HEK293 (cell line): ENCODE measurements around the gene CCL8.

Experiments used
- CTCF ChIA-PET: fragments of 350-600 bp; formaldehyde crosslinking; extraction: SDS; loops from one replicate; lab custom pipeline; 2021; ENCODE audit warnings: antibody characterized with exemption; lab: Yijun Ruan, JAX
- POLR2A ChIA-PET: fragments of 300-600 bp; formaldehyde crosslinking; extraction: SDS; loops from one replicate; lab custom pipeline; 2020; ENCODE audit warnings: antibody characterized with exemption, inconsistent platforms; lab: Yijun Ruan, JAX
- H3K27ac ChIP-seq: fragments of 200-500 bp; sonication (Bioruptor generic); 2 replicates; pipeline ENCODE4 v1.5.1; 2014; ENCODE audit warnings: low read depth, low read length, control low read depth, inconsistent platforms; ENCODE audit errors: extremely low read depth
- H3K36me3 ChIP-seq, 2 experiments: fragments of 200-500 bp in 1 of 2; sonication (Bioruptor generic) in 1 of 2; 1 replicate in 1 of 2; 2 replicates in 1 of 2; pipeline ENCODE4 v1.5.1; 2014 to 2017; ENCODE audit warnings: inconsistent platforms in 2 of 2, low read length in 2 of 2; ENCODE audit not compliant: control insufficient read depth in 2 of 2, insufficient read depth in 1 of 2
- H3K4me1 ChIP-seq: fragments of 200-500 bp; sonication (Bioruptor generic); 2 replicates; pipeline ENCODE4 v1.5.1; 2014; ENCODE audit warnings: mild to moderate bottlenecking, low read length, inconsistent platforms; ENCODE audit not compliant: control insufficient read depth, insufficient read depth
- H3K4me3 ChIP-seq: 2 replicates; pipeline ENCODE4 v1.5.1; 2011; ENCODE audit warnings: low read depth, mild to moderate bottlenecking, control low read depth, low read length, moderate library complexity
- H3K9me3 ChIP-seq: fragments of 200-500 bp; sonication (Bioruptor generic); 2 replicates; pipeline ENCODE4 v1.5.1; 2014; ENCODE audit warnings: low read depth, low read length, inconsistent platforms; ENCODE audit not compliant: control insufficient read depth, insufficient read depth
- HIC1 ChIP-seq: fragments of 450-650 bp; formaldehyde crosslinking; IDR thresholded peaks from 2 replicates; pipeline ENCODE4 v1.5.1; 2016; ENCODE audit warnings: missing biosample characterization, missing genetic modification characterization
- INSM2 ChIP-seq: fragments of 450-650 bp; formaldehyde crosslinking; IDR thresholded peaks from 2 replicates; pipeline ENCODE4 v1.5.1; 2016; ENCODE audit warnings: missing biosample characterization, missing genetic modification characterization
- KLF17 ChIP-seq: fragments of 450-650 bp; formaldehyde crosslinking; IDR thresholded peaks from 2 replicates; pipeline ENCODE4 v1.5.1; 2016; ENCODE audit warnings: missing biosample characterization, missing genetic modification characterization
- SP7 ChIP-seq: fragments of 450-650 bp; formaldehyde crosslinking; IDR thresholded peaks from 2 replicates; pipeline ENCODE4 v1.5.1; 2016; ENCODE audit warnings: missing biosample characterization, missing genetic modification characterization
- ZBTB17 ChIP-seq: fragments of 450-650 bp; formaldehyde crosslinking; IDR thresholded peaks from 2 replicates; pipeline ENCODE4 v1.5.1; 2016; ENCODE audit warnings: missing biosample characterization, missing genetic modification characterization
- ZEB2 ChIP-seq: fragments of 450-650 bp; formaldehyde crosslinking; IDR thresholded peaks from 2 replicates; pipeline ENCODE4 v1.5.1; 2016; ENCODE audit warnings: missing biosample characterization, missing genetic modification characterization
- ZIC2 ChIP-seq: fragments of 450-650 bp; formaldehyde crosslinking; IDR thresholded peaks from 2 replicates; pipeline ENCODE4 v1.5.1; 2016; ENCODE audit warnings: missing biosample characterization, missing genetic modification characterization
- ZNF133 ChIP-seq: fragments of 450-650 bp; formaldehyde crosslinking; IDR thresholded peaks from 2 replicates; pipeline ENCODE4 v1.5.1; 2016; ENCODE audit warnings: missing biosample characterization, missing genetic modification characterization
- ZNF223 ChIP-seq: fragments of 450-650 bp; formaldehyde crosslinking; IDR thresholded peaks from 2 replicates; pipeline ENCODE4 v1.5.1; 2016; ENCODE audit warnings: missing biosample characterization, missing genetic modification characterization
- ZNF302 ChIP-seq: fragments of 450-650 bp; formaldehyde crosslinking; IDR thresholded peaks from 2 replicates; pipeline ENCODE4 v1.5.1; 2016; ENCODE audit warnings: missing biosample characterization, missing genetic modification characterization, low read depth
- ZNF416 ChIP-seq: fragments of 450-650 bp; formaldehyde crosslinking; IDR thresholded peaks from 2 replicates; pipeline ENCODE4 v1.5.1; 2016; ENCODE audit warnings: missing biosample characterization, missing genetic modification characterization
- ZNF518A ChIP-seq: fragments of 450-650 bp; formaldehyde crosslinking; conservative IDR thresholded peaks from 2 replicates; pipeline ENCODE4 v1.5.1; 2016; ENCODE audit warnings: low read depth, missing biosample characterization, missing genetic modification characterization
- ZNF549 ChIP-seq: fragments of 450-650 bp; IDR thresholded peaks from 2 replicates; pipeline ENCODE4 v1.5.1; 2018; ENCODE audit warnings: missing biosample characterization, missing genetic modification characterization, mild to moderate bottlenecking, inconsistent platforms, moderate library complexity
- ZNF571 ChIP-seq: fragments of 450-650 bp; formaldehyde crosslinking; IDR thresholded peaks from 2 replicates; pipeline ENCODE4 v1.5.0; 2017; ENCODE audit warnings: missing biosample characterization, missing genetic modification characterization
- ZNF623 ChIP-seq: fragments of 450-650 bp; formaldehyde crosslinking; IDR thresholded peaks from 2 replicates; pipeline ENCODE4 v1.5.1; 2016; ENCODE audit warnings: missing biosample characterization, missing genetic modification characterization
- ZNF768 ChIP-seq: fragments of 450-650 bp; formaldehyde crosslinking; IDR thresholded peaks from 2 replicates; pipeline ENCODE4 v1.5.1; 2018; ENCODE audit warnings: missing biosample characterization, mild to moderate bottlenecking, missing genetic modification characterization
- ZNF830 ChIP-seq: fragments of 450-650 bp; IDR thresholded peaks from 2 replicates; pipeline ENCODE4 v1.5.0; 2018; ENCODE audit warnings: missing biosample characterization, missing genetic modification characterization, low read depth, mild to moderate bottlenecking, moderate library complexity
- ZSCAN30 ChIP-seq: fragments of 450-650 bp; IDR thresholded peaks from 2 replicates; pipeline ENCODE4 v1.5.1; 2018; ENCODE audit warnings: missing biosample characterization, mild to moderate bottlenecking, missing genetic modification characterization, moderate library complexity
- TF ChIP-seq, protein P1 (sequence below): fragments of 450-650 bp; formaldehyde crosslinking; IDR thresholded peaks from 2 replicates; pipeline ENCODE4 v1.5.1; 2016; ENCODE audit warnings: missing biosample characterization, missing genetic modification characterization
- TF ChIP-seq, protein P2 (sequence below): fragments of 450-650 bp; formaldehyde crosslinking; IDR thresholded peaks from 2 replicates; pipeline ENCODE4 v1.5.1; 2017; ENCODE audit warnings: missing biosample characterization, missing genetic modification characterization

The CCL8 gene

GRCh38 chr17:34366010-34366409, 46.8 kb downstream of the CCL8 start:
- ChIA-PET POLR2A (no interaction called here), CTCF (interaction anchor here (0.6 to 13.9 kb wide), 3 partner anchors 60 to 163 kb away, joined by 3 to 578 read pairs (median 4); no protein-coding TSS in a partner anchor)
- no peak overlapping the region for H3K27ac ChIP-seq
- H3K36me3 ChIP-seq: no peaks in the 10 kb centered on the region
- 0 out of 2 replicates have a peak, but pooled peaks cover 4% of the 10 kb centered on the region for H3K4me1 ChIP-seq
- TF ChIP-seq, protein P1, sequence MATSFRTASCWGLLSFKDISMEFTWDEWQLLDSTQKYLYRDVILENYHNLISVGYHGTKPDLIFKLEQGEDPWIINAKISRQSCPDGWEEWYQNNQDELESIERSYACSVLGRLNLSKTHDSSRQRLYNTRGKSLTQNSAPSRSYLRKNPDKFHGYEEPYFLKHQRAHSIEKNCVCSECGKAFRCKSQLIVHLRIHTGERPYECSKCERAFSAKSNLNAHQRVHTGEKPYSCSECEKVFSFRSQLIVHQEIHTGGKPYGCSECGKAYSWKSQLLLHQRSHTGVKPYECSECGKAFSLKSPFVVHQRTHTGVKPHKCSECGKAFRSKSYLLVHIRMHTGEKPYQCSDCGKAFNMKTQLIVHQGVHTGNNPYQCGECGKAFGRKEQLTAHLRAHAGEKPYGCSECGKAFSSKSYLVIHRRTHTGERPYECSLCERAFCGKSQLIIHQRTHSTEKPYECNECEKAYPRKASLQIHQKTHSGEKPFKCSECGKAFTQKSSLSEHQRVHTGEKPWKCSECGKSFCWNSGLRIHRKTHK (tag by site-specific recombination): no peak
- TF ChIP-seq ZEB2 (no peak), ZBTB17 (tag by site-specific recombination) (no peak), HIC1 (tag by site-specific recombination) (no peak), ZNF830 (tag by site-specific recombination) (no peak), ZNF302 (tag by site-specific recombination) (no peak), ZNF549 (tag by site-specific recombination) (no peak)
- no peaks in the 10 kb centered on the region for H3K9me3 ChIP-seq
- H3K4me3 ChIP-seq: no peak overlapping the region

GRCh38 chr17:34366529-34367107, 47.4 kb downstream of the CCL8 start:
- ChIA-PET POLR2A (no interaction called here), CTCF (interaction anchor here (0.6 to 13.9 kb wide), 3 partner anchors 60 to 164 kb away, joined by 3 to 578 read pairs (median 4); no protein-coding TSS in a partner anchor)
- Histone ChIP-seq H3K4me1 (0 out of 2 replicates have a peak, but pooled peaks cover 9% of the 10 kb centered on the region), H3K36me3 (no peaks in the 10 kb centered on the region), H3K9me3 (no peaks in the 10 kb centered on the region), H3K4me3 (no peak overlapping the region), H3K27ac (no peak overlapping the region)
- TF ChIP-seq KLF17 (tag by site-specific recombination): no peak
- TF ChIP-seq, protein P2, sequence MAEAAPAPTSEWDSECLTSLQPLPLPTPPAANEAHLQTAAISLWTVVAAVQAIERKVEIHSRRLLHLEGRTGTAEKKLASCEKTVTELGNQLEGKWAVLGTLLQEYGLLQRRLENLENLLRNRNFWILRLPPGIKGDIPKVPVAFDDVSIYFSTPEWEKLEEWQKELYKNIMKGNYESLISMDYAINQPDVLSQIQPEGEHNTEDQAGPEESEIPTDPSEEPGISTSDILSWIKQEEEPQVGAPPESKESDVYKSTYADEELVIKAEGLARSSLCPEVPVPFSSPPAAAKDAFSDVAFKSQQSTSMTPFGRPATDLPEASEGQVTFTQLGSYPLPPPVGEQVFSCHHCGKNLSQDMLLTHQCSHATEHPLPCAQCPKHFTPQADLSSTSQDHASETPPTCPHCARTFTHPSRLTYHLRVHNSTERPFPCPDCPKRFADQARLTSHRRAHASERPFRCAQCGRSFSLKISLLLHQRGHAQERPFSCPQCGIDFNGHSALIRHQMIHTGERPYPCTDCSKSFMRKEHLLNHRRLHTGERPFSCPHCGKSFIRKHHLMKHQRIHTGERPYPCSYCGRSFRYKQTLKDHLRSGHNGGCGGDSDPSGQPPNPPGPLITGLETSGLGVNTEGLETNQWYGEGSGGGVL (tag by site-specific recombination): no peak
- no peak for TF ChIP-seq ZSCAN30 (tag by site-specific recombination)
- TF ChIP-seq ZNF518A (tag by site-specific recombination): no peak
- no peak for TF ChIP-seq ZNF302 (tag by site-specific recombination)
- TF ChIP-seq ZNF623 (tag by site-specific recombination): no peak
- no peak for TF ChIP-seq ZNF571 (tag by site-specific recombination)
- TF ChIP-seq ZNF133 (tag by site-specific recombination): no peak
- TF ChIP-seq SP7 (tag by site-specific recombination): no peak
- no peak for TF ChIP-seq INSM2 (tag by site-specific recombination)
- no peak for TF ChIP-seq ZNF416
- no peak for TF ChIP-seq ZNF768 (tag by site-specific recombination)
- no peak for TF ChIP-seq ZEB2
- TF ChIP-seq ZNF223 (tag by site-specific recombination): no peak
- no peak for TF ChIP-seq ZIC2 (tag by site-specific recombination)
